ENCODE results near the gene TAX1BP3.

GRCh38 chr17:3708366-3708765 lies 40.0 kb upstream of the TAX1BP3 start:
- no peak for TF ChIP-seq ZSCAN30 (tag by site-specific recombination; IDR thresholded peaks at IDR 0.05)
- TF ChIP-seq HOXA7 (CRISPR knock-in tag; IDR thresholded peaks at IDR 0.05; ENCODE audit: borderline replicate concordance) = no peak
- TF ChIP-seq REST (tag by site-specific recombination; IDR thresholded peaks at IDR 0.05) = no peak
- no peak for TF ChIP-seq KLF1 (tag by site-specific recombination; IDR thresholded peaks at IDR 0.05)
- no peak for TF ChIP-seq CTCF (tag by site-specific recombination; IDR thresholded peaks at IDR 0.05)
- TF ChIP-seq ZFP37 (tag by site-specific recombination; IDR thresholded peaks at IDR 0.05) = no peak
- TF ChIP-seq MYNN (tag by site-specific recombination; IDR thresholded peaks at IDR 0.05; ENCODE audit: borderline replicate concordance) = no peak
- TF ChIP-seq ZNF629 (tag by site-specific recombination; IDR thresholded peaks at IDR 0.05) = no peak
- no peak for TF ChIP-seq ZNF747 (tag by site-specific recombination; IDR thresholded peaks at IDR 0.05)
- no peak for TF ChIP-seq ZNF221 (tag by site-specific recombination; IDR thresholded peaks at IDR 0.05; ENCODE audit: borderline replicate concordance)
- no peak for TF ChIP-seq ZNF274 (IDR thresholded peaks at IDR 0.05; ENCODE audit: low read length)
- TF ChIP-seq ZNF274 (tag by site-specific recombination; IDR thresholded peaks at IDR 0.05; ENCODE audit: borderline replicate concordance) = no peak

Data from HEK293 (cell line).